Fibroblast of peridontal ligament (primary cell): Measurements from ENCODE around the gene DENND1A.
"Not testable (repeated sequence)": the region's sequence is repeated elsewhere in the genome, so short reads cannot be mapped to it uniquely, and the experiment has no call there.

Experiments used
- DNase-seq: peaks from one replicate; pipeline ENCODE4 v3.0.0-alpha.2; 2010; ENCODE audit errors: extremely low read depth

Gene DENND1A

GRCh38 chr9:123417289-123418051 lies 512.5 kb downstream of the DENND1A start:
- no peak for DNase-seq

GRCh38 chr9:123416176-123416575 lies 513.8 kb downstream of the DENND1A start:
- DNase-seq: no peak

- no peak for DNase-seq
Observed at GRCh38 chr9:123414936-123415930, 514.7 kb downstream of the DENND1A start.

- no peak for DNase-seq
Observed at GRCh38 chr9:123414204-123414603, 515.7 kb downstream of the DENND1A start.

- no peak for DNase-seq
Observed at GRCh38 chr9:123412171-123412820, 517.6 kb downstream of the DENND1A start.

- DNase-seq: no peak
Observed at GRCh38 chr9:123411636-123412035, 518.3 kb downstream of the DENND1A start.

GRCh38 chr9:123411191-123411590 lies 518.7 kb downstream of the DENND1A start:
- DNase-seq: no peak

- no peak for DNase-seq
Observed at GRCh38 chr9:123410281-123410910, 519.5 kb downstream of the DENND1A start.

GRCh38 chr9:123408313-123409262 lies 521.3 kb downstream of the DENND1A start:
- DNase-seq: no peak

GRCh38 chr9:123407217-123407851 lies 522.6 kb downstream of the DENND1A start:
- DNase-seq: no peak

GRCh38 chr9:123406691-123407216 lies 523.2 kb downstream of the DENND1A start:
- no peak for DNase-seq

- DNase-seq: no peak
Observed at GRCh38 chr9:123406016-123406415, 523.9 kb downstream of the DENND1A start.

GRCh38 chr9:123402981-123403509 lies 526.9 kb downstream of the DENND1A start:
- no peak for DNase-seq

GRCh38 chr9:123401879-123402513 lies 527.9 kb downstream of the DENND1A start:
- DNase-seq: peak; percentile 68

- DNase-seq: no peak
Observed at GRCh38 chr9:123400926-123401503, 528.9 kb downstream of the DENND1A start.

- DNase-seq: no peak
Observed at GRCh38 chr9:123399803-123400378, 530.0 kb downstream of the DENND1A start.

- DNase-seq: not testable (repeated sequence)
Observed at GRCh38 chr9:123398938-123399337, 531.0 kb downstream of the DENND1A start.

- no peak for DNase-seq
Observed at GRCh38 chr9:123397975-123398374, 532.0 kb downstream of the DENND1A start.
